Kidney (tissue), 14 donors: ENCODE measurements around the gene RPL10. TPM values are rescaled to one million over a fixed set of nuclear protein-coding genes. Genes with fewer than 3 reads are reported as not detected.

ENCODE experiments used
- DNase-seq, 5 donors: peaks; one replicate each; pipeline ENCODE4 v3.0.0-alpha.2; 2013 to 2020
- FAIRE-seq: peaks from 2 replicates; lab custom pipeline; 2012; peaks lifted over from hg19 to GRCh38; lab: Jason Lieb, UNC
- H3K27ac ChIP-seq, 2 donors: one replicate each; pipeline ENCODE4 v1.7.0; 2013; ENCODE audit warnings: low read depth in 2 of 2, low read length in 2 of 2, inconsistent platforms in 1 of 2
- H3K27me3 ChIP-seq: one replicate; pipeline ENCODE4 v1.7.1; 2013; ENCODE audit warnings: low read length, inconsistent platforms; ENCODE audit not compliant: control insufficient read depth, insufficient read depth
- H3K36me3 ChIP-seq, 3 donors: one replicate each; pipeline versions ENCODE4 v1.7.0 to v1.7.1; 2013; ENCODE audit warnings: low read length in 3 of 3, control low read depth in 1 of 3, inconsistent platforms in 1 of 3; ENCODE audit not compliant: insufficient read depth in 3 of 3, control insufficient read depth in 2 of 3
- H3K4me1 ChIP-seq, 3 donors: one replicate each; pipeline versions ENCODE4 v1.7.0 to v1.7.1; 2013; ENCODE audit warnings: low read length in 3 of 3, inconsistent platforms in 1 of 3, low read depth in 1 of 3; ENCODE audit not compliant: control insufficient read depth in 2 of 3, insufficient read depth in 2 of 3
- H3K4me3 ChIP-seq, 3 donors: one replicate each; pipeline versions ENCODE4 v1.7.0 to v1.8.1; 2013; ENCODE audit warnings: low read length in 3 of 3, control low read depth in 1 of 3, inconsistent platforms in 1 of 3
- H3K9ac ChIP-seq, 3 donors: one replicate each; pipeline versions ENCODE4 v1.7.0 to v1.7.1; 2013; ENCODE audit warnings: low read length in 3 of 3, control low read depth in 1 of 3, inconsistent platforms in 1 of 3
- H3K9me3 ChIP-seq, 3 donors: one replicate each; pipeline versions ENCODE4 v1.7.0 to v1.7.1; 2013; ENCODE audit warnings: low read length in 3 of 3, control low read depth in 1 of 3, inconsistent platforms in 1 of 3; ENCODE audit not compliant: control insufficient read depth in 2 of 3, insufficient read depth in 1 of 3
- CTCF ChIP-seq: IDR thresholded peaks from 3 replicates; pipeline ENCODE4 v1.5.1; 2012; ENCODE audit warnings: mild to moderate bottlenecking, moderate library complexity, borderline replicate concordance; ENCODE audit not compliant: insufficient read depth; ENCODE audit errors: extremely low read depth
- intact Hi-C: fragments of 100-400 bp; cut with DNase I; formaldehyde crosslinking; loops from one replicate; pipeline ENCODE4 v1.11.1; 2022
- polyA plus RNA-seq: library from polyadenylated mRNA; stranded (reverse); fragments of 350-450 nt; fragmentation: Illumina TruSeq; extraction: RNeasy Lipid Tissue Mini Kit (QIAGEN cat#74804); gene quantifications from one replicate; pipeline ENCODE4 v1.2.3, GENCODE V29; 2014; ENCODE audit warnings: low read depth, low replicate concordance; ENCODE audit not compliant: insufficient read depth
- total RNA-seq: library from RNA; stranded (reverse); fragmentation: NEBNext Ultra II Directional; extraction: Animal tissue kit (Norgen Biotek cat#: 25700); gene quantifications from one replicate; pipeline ENCODE4 v1.2.1, GENCODE V29; 2021
- donor health status: control.
- donor health status: control.
- donor health status: control.
- donor health status: control.
- donor health status: control.
- donor health status: DM: yes; HTN: yes; CAD: no.
- donor health status: Normal renal cell carcinoma (clear cell type).

The RPL10 gene
- total and polyA plus RNA-seq, 2 donors from 2014 or later = 2,684 to 2,858 TPM

GRCh38 chrX:154435171-154435733 is 37.1 kb downstream of the RPL10 start:
- Histone ChIP-seq H3K4me1 (peaks cover 0 to 16% (median 3%) of the 10 kb centered on the region in 3 donors), H3K27me3 (no peaks in the 10 kb centered on the region), H3K36me3 (peaks cover 0 to 13% (median 4%) of the 10 kb centered on the region in 3 donors), H3K9ac (no peak overlapping the region), H3K27ac (no peak overlapping the region), H3K9me3 (no peaks in the 10 kb centered on the region), H3K4me3 (no peak overlapping the region)
- intact Hi-C loops = no loop called here
- no peak for TF ChIP-seq CTCF
- FAIRE-seq (no peak), DNase-seq (peak in 1 of 5 donors; percentile 42)

GRCh38 chrX:154436374-154436982 is 38.3 kb downstream of the RPL10 start:
- no peak for TF ChIP-seq CTCF
- Histone ChIP-seq H3K4me1 (peaks cover 0 to 10% (median 3%) of the 10 kb centered on the region in 3 donors), H3K9ac (no peak overlapping the region), H3K4me3 (peak overlapping the region in 1 of 3 donors; percentile 39), H3K27me3 (no peaks in the 10 kb centered on the region), H3K27ac (peak overlapping the region; percentile 51 to 75), H3K9me3 (no peaks in the 10 kb centered on the region), H3K36me3 (peaks cover 0 to 13% (median 6%) of the 10 kb centered on the region in 3 donors)
- DNase-seq (peak in 4 of 5 donors; percentile 36 to 70 (median 48)), FAIRE-seq (no peak)
- intact Hi-C loops = no loop called here

GRCh38 chrX:154436983-154437752 is 39.0 kb downstream of the RPL10 start, which contains the start of gene GDI1:
Gene GDI1 (plus strand): TSS chrX:154437154. CDS start chrX:154437255, 101 bp downstream.
- DNase-seq = peak; percentile 37 to 77 (median 54)
- H3K27me3 ChIP-seq = no peaks in the 10 kb centered on the region
- H3K4me3 ChIP-seq = peak within 1 kb of the TSS; percentile 55 to 63 (median 58)
- H3K27ac ChIP-seq = peak within 1 kb of the TSS; percentile 51 to 75
- peaks cover 0 to 13% (median 4%) of the 10 kb centered on the region in 3 donors for H3K36me3 ChIP-seq
- H3K4me1 ChIP-seq = peaks cover 0 to 10% (median 3%) of the 10 kb centered on the region in 3 donors
- intact Hi-C loops = no loop called here
- H3K9me3 ChIP-seq = no peaks in the 10 kb centered on the region
- FAIRE-seq = no peak
- TF ChIP-seq CTCF = no peak
- H3K9ac ChIP-seq = peak within 1 kb of the TSS in 2 of 3 donors; percentile 49 to 51
